GM18511 (cell line): ENCODE results near the gene HTR4.

ENCODE experiments used
- ATAC-seq: cut with Tn5 transposase; IDR thresholded peaks from one replicate; pipeline ENCODE4 v1.9.1; 2021; ENCODE audit warnings: mild to moderate bottlenecking, moderate library complexity; ENCODE audit not compliant: unreplicated experiment

HTR4 gene

GRCh38 chr5:148666353-148666752 lies 12.0 kb upstream of the HTR4 start:
- ATAC-seq, result no peak

GRCh38 chr5:148665431-148665830 lies 11.1 kb upstream of the HTR4 start:
- no peak for ATAC-seq

GRCh38 chr5:148663509-148663908 lies 9.2 kb upstream of the HTR4 start:
- no peak for ATAC-seq

- no peak for ATAC-seq
Observed at GRCh38 chr5:148660346-148660660, 6.0 kb upstream of the HTR4 start.

- no peak for ATAC-seq
Observed at GRCh38 chr5:148659641-148660345, 5.5 kb upstream of the HTR4 start.

GRCh38 chr5:148653291-148653835 lies 964 bp downstream of the HTR4 start:
- ATAC-seq, result no peak

GRCh38 chr5:148651528-148651927 lies 2.8 kb downstream of the HTR4 start:
- ATAC-seq, result no peak

GRCh38 chr5:148645527-148645926 lies 8.8 kb downstream of the HTR4 start:
- ATAC-seq, result no peak

GRCh38 chr5:148641735-148642134 lies 12.6 kb downstream of the HTR4 start:
- no peak for ATAC-seq

- no peak for ATAC-seq
Observed at GRCh38 chr5:148640471-148640870, 13.9 kb downstream of the HTR4 start.

GRCh38 chr5:148639081-148639480 lies 15.2 kb downstream of the HTR4 start:
- no peak for ATAC-seq

GRCh38 chr5:148636353-148636752 lies 18.0 kb downstream of the HTR4 start:
- ATAC-seq, result no peak

GRCh38 chr5:148635321-148636083 lies 18.8 kb downstream of the HTR4 start:
- no peak for ATAC-seq

- ATAC-seq, result no peak
Observed at GRCh38 chr5:148633067-148633377, 21.3 kb downstream of the HTR4 start.

GRCh38 chr5:148632255-148633066 lies 21.9 kb downstream of the HTR4 start:
- ATAC-seq, result no peak

GRCh38 chr5:148626986-148627385 lies 27.3 kb downstream of the HTR4 start:
- ATAC-seq, result no peak

GRCh38 chr5:148626081-148626613 lies 28.2 kb downstream of the HTR4 start:
- no peak for ATAC-seq

GRCh38 chr5:148625250-148625649 lies 29.1 kb downstream of the HTR4 start:
- no peak for ATAC-seq

- ATAC-seq, result no peak
Observed at GRCh38 chr5:148623741-148624140, 30.6 kb downstream of the HTR4 start.

- no peak for ATAC-seq
Observed at GRCh38 chr5:148623101-148623500, 31.2 kb downstream of the HTR4 start.

- ATAC-seq, result peak; percentile 75
Observed at GRCh38 chr5:148620696-148621095, 33.6 kb downstream of the HTR4 start.
